Endothelial cell of umbilical vein (primary cell): Measurements from ENCODE around the gene CDH23. TPM values are rescaled to one million over a fixed set of nuclear protein-coding genes. Genes with fewer than 3 reads are reported as not detected.

Experiments used
- BruUV-seq: library from RNA; stranded (reverse); fragments of 400-500 nt; replicated peaks from 2 replicates; lab custom pipeline; 2021; lab: Mats Ljungman, UMichigan
- CTCF ChIA-PET: fragments of 300-600, 350-600 bp; sonication (Branson Sonifier 250); formaldehyde crosslinking; loops from one replicate; lab custom pipeline; 2021; ENCODE audit warnings: antibody characterized with exemption, inconsistent platforms; lab: Charles Lee
- POLR2A ChIA-PET: fragments of 300-600, 350-600 bp; sonication (Branson Sonifier 250); formaldehyde crosslinking; loops from one replicate; lab custom pipeline; 2021; ENCODE audit warnings: antibody characterized with exemption, inconsistent platforms; lab: Charles Lee
- DNase-seq: peaks from one replicate; pipeline ENCODE4 v3.0.0-alpha.2; 2011; ENCODE audit warnings: low read depth, low spot score
- FAIRE-seq: peaks from 2 replicates; lab custom pipeline; 2011; peaks lifted over from hg19 to GRCh38; lab: Jason Lieb, UNC
- H2AFZ ChIP-seq: 2 replicates; pipeline ENCODE4 v1.6.0; 2012; ENCODE audit warnings: low read depth, low read length, control low read depth, inconsistent platforms
- H3K27ac ChIP-seq: 2 replicates; pipeline ENCODE4 v1.5.1; 2011; ENCODE audit warnings: low read depth, mild to moderate bottlenecking, control low read depth, low read length, moderate library complexity; ENCODE audit not compliant: insufficient read depth
- H3K27me3 ChIP-seq, 2 experiments: 2 replicates each; pipeline versions ENCODE4 v1.6.0 to v1.6.1; 2011; ENCODE audit warnings: low read length in 2 of 2, mixed read lengths in 1 of 2; ENCODE audit not compliant: control insufficient read depth in 2 of 2, insufficient read depth in 2 of 2
- H3K36me3 ChIP-seq, 2 experiments: 2 replicates in 1 of 2; 3 replicates in 1 of 2; pipeline ENCODE4 v1.5.1; 2011; ENCODE audit warnings: low read length in 2 of 2, mild to moderate bottlenecking in 1 of 2, moderate library complexity in 1 of 2; ENCODE audit not compliant: control insufficient read depth in 2 of 2, insufficient read depth in 2 of 2; ENCODE audit errors: extremely low read depth in 1 of 2
- H3K4me1 ChIP-seq: 3 replicates; pipeline ENCODE4 v1.5.1; 2011; ENCODE audit warnings: mild to moderate bottlenecking, low read length; ENCODE audit not compliant: control insufficient read depth, insufficient read depth; ENCODE audit errors: extremely low read depth
- H3K4me2 ChIP-seq: 2 replicates; pipeline ENCODE4 v1.6.1; 2011; ENCODE audit warnings: low read length, control low read depth, mixed read lengths; ENCODE audit not compliant: insufficient read depth
- H3K4me3 ChIP-seq, 3 experiments: fragments of 200-600 bp in 1 of 3; sonication (generic), shearing (Covaris generic) in 1 of 3; replicated peaks in 1 of 3; 2 replicates each; pipeline ENCODE4 v1.5.1; 2011 to 2016; ENCODE audit warnings: control low read depth in 3 of 3, low read length in 3 of 3, mild to moderate bottlenecking in 2 of 3, inconsistent platforms in 1 of 3, low read depth in 1 of 3, moderate library complexity in 1 of 3; ENCODE audit not compliant: insufficient read depth in 1 of 3
- H3K79me2 ChIP-seq: 2 replicates; pipeline ENCODE4 v1.6.0; 2012; ENCODE audit warnings: low read length, inconsistent platforms; ENCODE audit not compliant: control insufficient read depth, insufficient read depth
- H3K9ac ChIP-seq: replicated peaks from 2 replicates; pipeline ENCODE3; 2011; ENCODE audit warnings: low read length, control low read depth; ENCODE audit not compliant: insufficient read depth; ENCODE audit errors: extremely low read depth
- H3K9me1 ChIP-seq: replicated peaks from 3 replicates; pipeline ENCODE4 v1.6.0; 2011; ENCODE audit warnings: mild to moderate bottlenecking, low read length; ENCODE audit not compliant: control insufficient read depth, insufficient read depth; ENCODE audit errors: extremely low read depth
- H3K9me3 ChIP-seq: replicated peaks from 2 replicates; pipeline ENCODE4 v1.5.1; 2012; ENCODE audit warnings: low read length, inconsistent platforms; ENCODE audit not compliant: control insufficient read depth, insufficient read depth
- H4K20me1 ChIP-seq: replicated peaks from 2 replicates; pipeline ENCODE3; 2011; ENCODE audit warnings: mild to moderate bottlenecking, low read length; ENCODE audit not compliant: control insufficient read depth, insufficient read depth; ENCODE audit errors: extremely low read depth
- EZH2 ChIP-seq: IDR thresholded peaks from 2 replicates; pipeline ENCODE4 v1.6.1; 2012; ENCODE audit warnings: borderline replicate concordance, low read depth, mild to moderate bottlenecking, moderate library complexity, low read length, inconsistent platforms; ENCODE audit not compliant: severe bottlenecking
- FOS ChIP-seq: IDR thresholded peaks from 2 replicates; pipeline ENCODE4 v1.6.1; 2011; ENCODE audit warnings: mild to moderate bottlenecking, low read length, moderate library complexity, borderline replicate concordance; ENCODE audit not compliant: insufficient read depth
- GATA2 ChIP-seq: IDR thresholded peaks from 2 replicates; pipeline ENCODE4 v1.7.0; 2011; ENCODE audit warnings: low read depth, mild to moderate bottlenecking, moderate library complexity, mixed read lengths, low read length; ENCODE audit not compliant: insufficient read length, insufficient read depth
- JUN ChIP-seq: IDR thresholded peaks from 2 replicates; pipeline ENCODE4 v1.6.1; 2011; ENCODE audit warnings: borderline replicate concordance, low read depth; ENCODE audit not compliant: insufficient read length, insufficient read depth
- MAX ChIP-seq: IDR thresholded peaks from 2 replicates; pipeline ENCODE4 v1.6.1; 2011; ENCODE audit not compliant: insufficient read depth, insufficient read length
- MYC ChIP-seq: IDR thresholded peaks from one replicate; pipeline ENCODE4 v1.6.1; 2011; ENCODE audit warnings: mild to moderate bottlenecking, low read depth, low read length
- POLR2A ChIP-seq: IDR thresholded peaks from 2 replicates; pipeline ENCODE4 v1.6.1; 2012; ENCODE audit warnings: low read depth, mild to moderate bottlenecking, control low read depth, low read length
- POLR2AphosphoS5 ChIP-seq: IDR thresholded peaks from 2 replicates; pipeline ENCODE4 v1.6.1; 2012; ENCODE audit warnings: low read depth, mild to moderate bottlenecking, control low read depth, low read length, moderate library complexity; ENCODE audit not compliant: insufficient read depth
- dilution Hi-C: fragments of 300-500 bp; cut with MboI; formaldehyde crosslinking; loops from one replicate; pipeline ENCODE4 v1.15.0; 2019; ENCODE audit warnings: low sequenced_read_pairs; ENCODE audit not compliant: extremely low pct_ligation_motif_present
- intact Hi-C: fragments of 100-400 bp; cut with micrococcal nuclease; formaldehyde crosslinking; loops from one replicate; pipeline ENCODE4 v1.10.0; 2022
- polyA plus RNA-seq, 4 experiments: library from polyadenylated mRNA; depleted of rRNA in 3 of 4; stranded (reverse) in 3 of 4; unstranded in 1 of 4; fragments of >200 nt; gene quantifications; 2 replicates each; pipeline versions ENCODE4 v1.2.1 to v1.2.3, GENCODE V29; 2011 to 2012; ENCODE audit warnings: missing spikeins in 1 of 4
- total RNA-seq: library from RNA; stranded (reverse); gene quantifications from 2 replicates; pipeline ENCODE4 v1.2.3, GENCODE V29; 2021
- TF ChIP-seq, protein P1 (sequence below), 2 donors: IDR thresholded peaks; 1 replicate in 1 of 2; 2 replicates in 1 of 2; pipeline ENCODE4 v1.5.1; 2011; ENCODE audit warnings: low read length in 2 of 2, mild to moderate bottlenecking in 2 of 2, moderate library complexity in 2 of 2, control low read depth in 1 of 2, inconsistent platforms in 1 of 2, low read depth in 1 of 2; ENCODE audit not compliant: insufficient read depth in 1 of 2; ENCODE audit errors: extremely low read depth in 1 of 2

Gene CDH23
- total and polyA plus RNA-seq, 2 donors (not counting 3 experiments of a cell fraction or from before 2014, with no cell fraction given): not detected

DNA sequence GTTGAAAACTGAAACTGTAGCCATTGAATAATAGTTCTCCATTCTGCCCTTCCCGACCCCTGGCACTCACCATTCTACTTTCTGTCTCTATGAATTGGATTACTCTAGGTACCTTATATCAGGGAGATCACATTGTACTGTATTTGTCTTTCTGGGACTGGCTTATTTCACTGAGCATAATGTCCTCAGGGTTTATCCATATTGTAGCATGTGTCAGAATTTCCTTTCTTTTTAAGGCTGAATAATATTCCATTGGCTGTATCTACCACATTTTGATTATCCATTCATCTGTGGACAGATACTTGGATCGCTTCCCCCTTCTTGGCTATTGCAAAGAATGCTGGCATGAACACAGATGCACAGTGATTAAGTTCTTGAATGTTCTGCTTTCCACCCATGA, 107.4 kb downstream of the CDH23 start:
- no peak for TF ChIP-seq GATA2
- no peak for TF ChIP-seq FOS
- TF ChIP-seq JUN: no peak
- no peak for TF ChIP-seq MAX
- TF ChIP-seq POLR2AphosphoS5: no peak
- TF ChIP-seq MYC: no peak
- TF ChIP-seq, protein P1, sequence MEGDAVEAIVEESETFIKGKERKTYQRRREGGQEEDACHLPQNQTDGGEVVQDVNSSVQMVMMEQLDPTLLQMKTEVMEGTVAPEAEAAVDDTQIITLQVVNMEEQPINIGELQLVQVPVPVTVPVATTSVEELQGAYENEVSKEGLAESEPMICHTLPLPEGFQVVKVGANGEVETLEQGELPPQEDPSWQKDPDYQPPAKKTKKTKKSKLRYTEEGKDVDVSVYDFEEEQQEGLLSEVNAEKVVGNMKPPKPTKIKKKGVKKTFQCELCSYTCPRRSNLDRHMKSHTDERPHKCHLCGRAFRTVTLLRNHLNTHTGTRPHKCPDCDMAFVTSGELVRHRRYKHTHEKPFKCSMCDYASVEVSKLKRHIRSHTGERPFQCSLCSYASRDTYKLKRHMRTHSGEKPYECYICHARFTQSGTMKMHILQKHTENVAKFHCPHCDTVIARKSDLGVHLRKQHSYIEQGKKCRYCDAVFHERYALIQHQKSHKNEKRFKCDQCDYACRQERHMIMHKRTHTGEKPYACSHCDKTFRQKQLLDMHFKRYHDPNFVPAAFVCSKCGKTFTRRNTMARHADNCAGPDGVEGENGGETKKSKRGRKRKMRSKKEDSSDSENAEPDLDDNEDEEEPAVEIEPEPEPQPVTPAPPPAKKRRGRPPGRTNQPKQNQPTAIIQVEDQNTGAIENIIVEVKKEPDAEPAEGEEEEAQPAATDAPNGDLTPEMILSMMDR (IDR thresholded peaks at IDR 0.05; ENCODE audit: extremely low read depth in 1 of 2, insufficient read depth in 1 of 2, low read depth in 1 of 2, low read length in 2 of 2): no peak
- no peak for TF ChIP-seq EZH2
- TF ChIP-seq POLR2A: no peak
- no peak overlapping the region for H3K9ac ChIP-seq
- H3K27me3 ChIP-seq: peaks cover 0 to 12% of the 10 kb centered on the region in 2 experiments
- no peak overlapping the region for H3K27ac ChIP-seq
- no peak for DNase-seq
- no peak overlapping the region for H3K4me2 ChIP-seq
- no peak overlapping the region for H2AFZ ChIP-seq
- CTCF ChIA-PET: no interaction called here
- dilution Hi-C loops (no loop called here), intact Hi-C loops (no loop called here)
- H4K20me1 ChIP-seq: no peaks in the 10 kb centered on the region
- H3K4me1 ChIP-seq: no peaks in the 10 kb centered on the region
- no peak for FAIRE-seq
- no peaks in the 10 kb centered on the region for H3K9me1 ChIP-seq
- POLR2A ChIA-PET: no interaction called here
- no peak overlapping the region for H3K4me3 ChIP-seq
- H3K79me2 ChIP-seq: no peaks in the 10 kb centered on the region
- no peaks in the 10 kb centered on the region for H3K9me3 ChIP-seq
- BruUV-seq: no TSS peak
- H3K36me3 ChIP-seq: no peaks in the 10 kb centered on the region
